Esophagus squamous epithelium (tissue), 5 donors: ENCODE results near the gene TMEM120B. TPM values are rescaled to one million over a fixed set of nuclear protein-coding genes. Genes with fewer than 3 reads are reported as not detected.
A peak's percentile ranks its signal among the peaks of the same experiment; 100 is the strongest.

Source experiments
- DNase-seq: peaks from one replicate; lab custom pipeline; 2025; lab: John Stamatoyannopoulos, UW
- H3K27ac ChIP-seq, 4 donors: fragments of 200-600 bp; sonication (generic); one replicate each; pipeline ENCODE4 v1.5.1; 2016 to 2019; ENCODE audit warnings: mild to moderate bottlenecking in 1 of 4
- H3K27me3 ChIP-seq, 4 donors: fragments of 200-600 bp; sonication (generic); 1 replicate in 3 of 4; 2 replicates in 1 of 4; pipeline versions ENCODE4 v1.5.1 to v1.6.0; 2017 to 2021; ENCODE audit warnings: antibody characterized with exemption in 1 of 4
- H3K36me3 ChIP-seq, 3 donors: fragments of 200-600 bp; sonication (generic); one replicate each; pipeline ENCODE4 v1.5.1; 2016 to 2019
- H3K4me1 ChIP-seq, 3 donors: fragments of 200-600 bp; sonication (generic); one replicate each; pipeline ENCODE4 v1.5.1; 2017 to 2019
- H3K4me3 ChIP-seq, 4 donors: fragments of 200-600 bp; sonication (generic); 1 replicate in 3 of 4; 2 replicates in 1 of 4; pipeline ENCODE4 v1.5.1; 2016 to 2019; ENCODE audit warnings: mild to moderate bottlenecking in 2 of 4, moderate library complexity in 1 of 4
- H3K9me3 ChIP-seq, 3 donors: fragments of 200-600 bp; sonication (generic); one replicate each; pipeline ENCODE4 v1.5.1; 2016 to 2019
- POLR2A ChIP-seq, 4 donors: fragments of 450-650 bp; IDR thresholded peaks; one replicate each; pipeline ENCODE4 v1.6.1; 2017; ENCODE audit warnings: antibody characterized with exemption in 4 of 4, mild to moderate bottlenecking in 4 of 4, moderate library complexity in 3 of 4
- WGBS, 2 donors: methylation state at CpG; one replicate each; pipeline ENCODE4 v1.1.5; 2018; 5-methylcytosine and 5-hydroxymethylcytosine counted together
- intact Hi-C: fragments of 100-400 bp; cut with DNase I; formaldehyde crosslinking; loops from one replicate; pipeline ENCODE4 v1.15.0; 2022
- total RNA-seq, 4 donors: library from RNA; depleted of rRNA; stranded (reverse); fragments of >200 nt; gene quantifications; one replicate each; pipeline ENCODE4 v1.1.0, GENCODE V29; 2016
- TF ChIP-seq, protein P1 (sequence below), 6 experiments: fragments of 450-650 bp in 4 of 6; fragments of 200-600 bp in 2 of 6; sonication (generic) in 2 of 6; IDR thresholded peaks; one replicate each; pipeline ENCODE4 v1.5.1; 2016 to 2019; ENCODE audit warnings: antibody characterized with exemption in 6 of 6, mild to moderate bottlenecking in 4 of 6, moderate library complexity in 4 of 6
- donor health status: DM: yes; HTN: yes; CAD: no.

The TMEM120B gene
- total RNA-seq, 4 donors from 2014 or later, result 2.7 to 5.2 (median 4.5) TPM

DNA sequence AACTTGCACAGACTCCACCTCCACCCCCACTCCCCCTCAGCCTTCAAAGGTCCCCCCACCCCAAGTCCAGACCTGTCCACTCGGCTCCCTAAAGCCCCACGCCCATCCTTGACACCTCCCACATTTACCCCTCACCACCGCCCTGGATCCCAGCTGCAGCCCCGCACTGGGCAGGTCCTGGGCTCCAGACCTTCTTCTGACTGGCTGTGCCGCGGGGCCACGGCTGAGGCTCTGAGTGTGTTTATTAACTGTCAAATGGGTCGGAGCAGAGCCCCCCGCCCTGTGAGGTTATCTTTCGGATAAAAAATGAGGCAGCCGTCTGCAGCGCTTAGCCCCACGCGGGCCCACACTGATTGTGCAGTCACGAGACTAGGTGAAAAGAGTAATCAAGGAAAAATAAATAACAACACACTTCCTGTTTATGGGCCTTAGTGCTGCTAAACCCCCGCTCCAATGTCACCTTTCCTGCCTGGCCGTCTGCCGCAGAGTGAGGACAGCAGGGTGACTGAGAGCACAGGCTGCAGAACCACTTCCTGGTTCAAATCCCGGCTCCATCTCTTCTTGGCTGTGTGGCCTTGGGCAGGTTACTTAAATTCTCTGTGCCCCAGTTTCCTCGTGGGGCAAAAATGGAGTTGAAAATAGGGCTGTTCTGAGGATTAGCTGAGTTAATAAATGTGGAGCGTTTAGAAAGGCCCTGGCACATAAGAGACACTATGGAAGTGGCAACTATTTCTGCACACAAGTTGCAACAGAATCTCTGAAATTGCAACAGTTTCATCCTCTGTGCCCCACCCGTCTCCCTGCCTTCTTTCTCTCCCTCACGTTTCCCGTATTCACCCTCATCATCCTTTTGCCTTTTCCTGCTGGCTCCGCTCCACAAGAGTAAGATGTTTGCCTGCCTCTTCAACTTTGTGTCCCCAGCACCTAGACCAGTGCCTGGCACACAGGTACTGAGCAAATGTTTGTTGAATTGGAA is 100.7 kb downstream of the TMEM120B start:
- Histone ChIP-seq H3K4me1 (peaks cover 34 to 47% (median 36%) of the 10 kb centered on the region in 3 donors), H3K9me3 (no peaks in the 10 kb centered on the region), H3K36me3 (peaks cover 50 to 93% (median 53%) of the 10 kb centered on the region in 3 donors), H3K27me3 (no peaks in the 10 kb centered on the region), H3K27ac (peak overlapping the region; percentile 47 to 80 (median 66)), H3K4me3 (peak overlapping the region; percentile 46 to 62 (median 61))
- TF ChIP-seq POLR2A (IDR thresholded peaks at IDR 0.05), result no peak
- TF ChIP-seq, protein P1, sequence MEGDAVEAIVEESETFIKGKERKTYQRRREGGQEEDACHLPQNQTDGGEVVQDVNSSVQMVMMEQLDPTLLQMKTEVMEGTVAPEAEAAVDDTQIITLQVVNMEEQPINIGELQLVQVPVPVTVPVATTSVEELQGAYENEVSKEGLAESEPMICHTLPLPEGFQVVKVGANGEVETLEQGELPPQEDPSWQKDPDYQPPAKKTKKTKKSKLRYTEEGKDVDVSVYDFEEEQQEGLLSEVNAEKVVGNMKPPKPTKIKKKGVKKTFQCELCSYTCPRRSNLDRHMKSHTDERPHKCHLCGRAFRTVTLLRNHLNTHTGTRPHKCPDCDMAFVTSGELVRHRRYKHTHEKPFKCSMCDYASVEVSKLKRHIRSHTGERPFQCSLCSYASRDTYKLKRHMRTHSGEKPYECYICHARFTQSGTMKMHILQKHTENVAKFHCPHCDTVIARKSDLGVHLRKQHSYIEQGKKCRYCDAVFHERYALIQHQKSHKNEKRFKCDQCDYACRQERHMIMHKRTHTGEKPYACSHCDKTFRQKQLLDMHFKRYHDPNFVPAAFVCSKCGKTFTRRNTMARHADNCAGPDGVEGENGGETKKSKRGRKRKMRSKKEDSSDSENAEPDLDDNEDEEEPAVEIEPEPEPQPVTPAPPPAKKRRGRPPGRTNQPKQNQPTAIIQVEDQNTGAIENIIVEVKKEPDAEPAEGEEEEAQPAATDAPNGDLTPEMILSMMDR (IDR thresholded peaks at IDR 0.05), result no peak
- DNase-seq, result no peak
- 28 to 31% methylated on average over 6 to 9 of the region's 25 CpGs for WGBS, 2 donors
- intact Hi-C loops, result loop anchor here (10.0 kb wide), 1 partner anchor 72 kb away; the partner anchor contains the start of gene PSMD9

DNA sequence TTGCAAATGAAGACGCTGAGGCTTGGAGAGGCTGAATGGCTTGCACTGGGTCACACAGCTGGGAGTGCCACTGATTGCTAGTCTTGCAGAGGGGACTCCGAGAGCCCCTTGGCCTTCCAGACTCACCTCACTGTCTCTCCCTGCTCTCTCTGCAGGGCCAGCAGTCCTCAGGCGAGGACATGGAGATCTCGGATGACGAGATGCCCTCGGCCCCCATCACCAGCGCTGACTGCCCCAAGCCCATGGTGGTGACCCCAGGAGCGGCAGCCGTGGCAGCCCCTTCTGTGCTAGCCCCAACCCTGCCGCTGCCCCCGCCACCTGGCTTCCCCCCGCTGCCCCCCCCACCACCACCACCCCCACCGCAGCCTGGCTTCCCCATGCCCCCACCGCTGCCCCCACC is 101.4 kb downstream of the TMEM120B start:
- 89 to 95% methylated on average over 4 to 5 of the region's 14 CpGs for WGBS, 2 donors
- H3K27me3 ChIP-seq, result no peaks in the 10 kb centered on the region
- DNase-seq, result no peak
- TF ChIP-seq POLR2A (IDR thresholded peaks at IDR 0.05), result no peak
- TF ChIP-seq, protein P1 (IDR thresholded peaks at IDR 0.05), result no peak
- H3K4me1 ChIP-seq, result peaks cover 34 to 45% (median 36%) of the 10 kb centered on the region in 3 donors
- no peak overlapping the region for H3K27ac ChIP-seq
- no peak overlapping the region for H3K4me3 ChIP-seq
- peaks cover 54 to 93% (median 57%) of the 10 kb centered on the region in 3 donors for H3K36me3 ChIP-seq
- intact Hi-C loops, result loop anchor here (10.0 kb wide), 1 partner anchor 71 kb away; the partner anchor contains the start of gene PSMD9
- H3K9me3 ChIP-seq, result no peaks in the 10 kb centered on the region

DNA sequence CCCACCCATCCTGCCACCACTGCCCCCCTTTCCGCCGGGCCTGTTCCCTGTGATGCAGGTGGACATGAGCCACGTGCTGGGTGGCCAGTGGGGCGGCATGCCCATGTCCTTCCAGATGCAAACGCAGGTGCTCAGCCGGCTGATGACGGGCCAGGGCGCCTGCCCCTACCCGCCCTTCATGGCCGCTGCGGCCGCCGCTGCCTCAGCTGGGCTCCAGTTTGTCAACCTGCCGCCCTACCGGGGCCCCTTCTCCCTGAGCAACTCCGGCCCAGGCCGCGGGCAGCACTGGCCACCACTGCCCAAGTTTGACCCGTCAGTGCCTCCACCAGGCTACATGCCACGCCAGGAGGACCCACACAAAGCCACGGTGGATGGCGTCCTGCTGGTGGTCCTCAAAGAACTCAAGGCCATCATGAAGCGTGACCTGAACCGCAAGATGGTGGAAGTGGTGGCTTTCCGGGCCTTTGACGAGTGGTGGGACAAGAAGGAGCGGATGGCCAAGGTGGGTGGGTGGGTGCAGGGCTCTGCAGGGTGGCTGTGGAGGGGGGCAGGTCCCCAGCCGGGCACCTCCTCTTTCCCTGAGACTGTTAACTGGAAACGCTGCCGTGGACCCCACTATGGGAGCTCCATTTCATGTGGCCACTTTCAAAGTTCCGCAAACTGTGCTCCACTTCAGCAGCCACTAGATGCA is 102.0 kb downstream of the TMEM120B start:
- H3K9me3 ChIP-seq, result no peaks in the 10 kb centered on the region
- H3K36me3 ChIP-seq, result peaks cover 60 to 93% (median 63%) of the 10 kb centered on the region in 3 donors
- DNase-seq, result no peak
- 97% methylated on average over 6 of the region's 31 CpGs for whole genome bisulfite sequencing, 2 donors
- H3K27me3 ChIP-seq, result no peaks in the 10 kb centered on the region
- peaks cover 34 to 45% (median 36%) of the 10 kb centered on the region in 3 donors for H3K4me1 ChIP-seq
- intact Hi-C loops, result loop anchor here (10.0 kb wide), 1 partner anchor 70 kb away; the partner anchor contains the start of gene PSMD9
- H3K4me3 ChIP-seq, result no peak overlapping the region
- no peak overlapping the region for H3K27ac ChIP-seq
- no peak for TF ChIP-seq POLR2A (IDR thresholded peaks at IDR 0.05)
- TF ChIP-seq, protein P1 (IDR thresholded peaks at IDR 0.05), result no peak

DNA sequence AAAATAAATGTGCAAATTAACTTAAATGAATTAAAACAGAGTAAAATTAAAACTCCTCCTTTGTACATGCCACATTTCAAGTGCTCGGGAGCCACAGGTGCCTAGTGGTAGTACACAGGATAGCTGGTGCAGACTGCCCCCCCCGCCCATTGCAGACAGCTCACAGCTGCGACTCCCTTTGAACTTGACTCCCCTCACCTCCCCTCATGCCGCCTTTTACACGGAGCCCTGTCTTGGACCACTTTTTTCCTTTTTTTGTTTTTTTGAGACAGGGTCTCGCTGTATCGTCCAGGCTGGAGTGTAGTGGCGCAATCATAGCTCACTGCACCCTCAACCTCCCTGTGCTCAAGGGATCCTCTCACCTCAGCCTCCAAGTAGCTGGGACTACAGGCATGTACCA is 102.7 kb downstream of the TMEM120B start:
- DNase-seq, result no peak
- peaks cover 58 to 93% (median 63%) of the 10 kb centered on the region in 3 donors for H3K36me3 ChIP-seq
- no peak overlapping the region for H3K4me3 ChIP-seq
- H3K4me1 ChIP-seq, result peaks cover 33 to 38% (median 34%) of the 10 kb centered on the region in 3 donors
- H3K27ac ChIP-seq, result no peak overlapping the region
- WGBS, 2 donors, result 86 to 96% methylated on average over 8 of the region's 8 CpGs
- TF ChIP-seq, protein P1 (IDR thresholded peaks at IDR 0.05), result no peak
- no peak for TF ChIP-seq POLR2A (IDR thresholded peaks at IDR 0.05)
- H3K9me3 ChIP-seq, result no peaks in the 10 kb centered on the region
- no peaks in the 10 kb centered on the region for H3K27me3 ChIP-seq
- intact Hi-C loops, result loop anchor here (10.0 kb wide), 1 partner anchor 70 kb away; the partner anchor contains the start of gene PSMD9
